Ramos (cell line): Measurements from ENCODE around the gene WDCP.
"Not testable (repeated sequence)": the region's sequence is repeated elsewhere in the genome, so short reads cannot be mapped to it uniquely, and the experiment has no call there.

Experiments
- in situ Hi-C: fragments of 300-500 bp; cut with MboI; formaldehyde crosslinking; loops from one replicate; pipeline ENCODE4 v1.14.3; 2022; ENCODE audit warnings: low sequenced_read_pairs; ENCODE audit not compliant: unreplicated experiment

WDCP gene

GRCh38 chr2:24046930-24047702, at the start of gene WDCP:
Gene WDCP (minus strand): TSS chr2:24047391. CDS start chr2:24039494, 7,897 bp downstream.
- in situ Hi-C loops: no loop called here

- in situ Hi-C loops: not testable (repeated sequence)
These were observed 48.0 kb upstream of the WDCP start for GRCh38 chr2:24095171-24095677.

- in situ Hi-C loops: not testable (repeated sequence)
These were observed 46.1 kb upstream of the WDCP start for GRCh38 chr2:24093270-24093669.

- in situ Hi-C loops: no loop called here
These were observed 41.7 kb upstream of the WDCP start for GRCh38 chr2:24088821-24089359.

GRCh38 chr2:24087032-24087431, 39.8 kb upstream of the WDCP start:
- in situ Hi-C loops: no loop called here

- in situ Hi-C loops: no loop called here
These were observed 39.0 kb upstream of the WDCP start for GRCh38 chr2:24086241-24086640.

GRCh38 chr2:24085200-24085489, 38.0 kb upstream of the WDCP start:
- in situ Hi-C loops: no loop called here

GRCh38 chr2:24084386-24085199, 37.4 kb upstream of the WDCP start, which contains the start of gene TP53I3:
Gene TP53I3 (minus strand): TSS chr2:24084834. CDS start chr2:24084326, 508 bp downstream.
- in situ Hi-C loops: no loop called here

GRCh38 chr2:24083567-24084385, 36.6 kb upstream of the WDCP start:
- in situ Hi-C loops: no loop called here

- in situ Hi-C loops: no loop called here
These were observed 35.8 kb upstream of the WDCP start for GRCh38 chr2:24082787-24083566.

- in situ Hi-C loops: no loop called here
These were observed 33.5 kb upstream of the WDCP start for GRCh38 chr2:24080701-24081100.

GRCh38 chr2:24077879-24078278, 30.7 kb upstream of the WDCP start:
- in situ Hi-C loops: no loop called here

- in situ Hi-C loops: no loop called here
These were observed 30.3 kb upstream of the WDCP start for GRCh38 chr2:24077535-24077877.

- in situ Hi-C loops: no loop called here
These were observed 29.8 kb upstream of the WDCP start for GRCh38 chr2:24076849-24077534.

GRCh38 chr2:24075915-24076848, 29.0 kb upstream of the WDCP start, which contains the start of gene SF3B6:
Gene SF3B6 (minus strand): TSS chr2:24076326. CDS start chr2:24076229, 97 bp downstream.
- in situ Hi-C loops: no loop called here

GRCh38 chr2:24075259-24075658, 28.1 kb upstream of the WDCP start:
- in situ Hi-C loops: no loop called here

- in situ Hi-C loops: no loop called here
These were observed 26.6 kb upstream of the WDCP start for GRCh38 chr2:24073816-24074215.

GRCh38 chr2:24072259-24072658, 25.1 kb upstream of the WDCP start:
- in situ Hi-C loops: no loop called here
